Panc1 (cell line): Measurements from ENCODE around the gene WBP1L.

Experiments
- POLR2AphosphoS5 ChIP-seq: IDR thresholded peaks from 2 replicates; pipeline ENCODE4 v1.6.1; 2012; ENCODE audit warnings: mild to moderate bottlenecking, low read depth, low read length, moderate library complexity
- TF ChIP-seq, protein P1 (sequence below): fragments of 450-650 bp; IDR thresholded peaks from 2 replicates; pipeline ENCODE4 v1.5.1; 2017; ENCODE audit warnings: mild to moderate bottlenecking
- TF ChIP-seq, protein P2 (sequence below), 2 experiments: IDR thresholded peaks; 2 replicates each; pipeline ENCODE4 v1.6.1; 2011 to 2012; ENCODE audit warnings: low read depth in 2 of 2, control low read depth in 1 of 2, low read length in 1 of 2, mild to moderate bottlenecking in 1 of 2, moderate library complexity in 1 of 2; ENCODE audit not compliant: insufficient read depth in 1 of 2

DNA sequence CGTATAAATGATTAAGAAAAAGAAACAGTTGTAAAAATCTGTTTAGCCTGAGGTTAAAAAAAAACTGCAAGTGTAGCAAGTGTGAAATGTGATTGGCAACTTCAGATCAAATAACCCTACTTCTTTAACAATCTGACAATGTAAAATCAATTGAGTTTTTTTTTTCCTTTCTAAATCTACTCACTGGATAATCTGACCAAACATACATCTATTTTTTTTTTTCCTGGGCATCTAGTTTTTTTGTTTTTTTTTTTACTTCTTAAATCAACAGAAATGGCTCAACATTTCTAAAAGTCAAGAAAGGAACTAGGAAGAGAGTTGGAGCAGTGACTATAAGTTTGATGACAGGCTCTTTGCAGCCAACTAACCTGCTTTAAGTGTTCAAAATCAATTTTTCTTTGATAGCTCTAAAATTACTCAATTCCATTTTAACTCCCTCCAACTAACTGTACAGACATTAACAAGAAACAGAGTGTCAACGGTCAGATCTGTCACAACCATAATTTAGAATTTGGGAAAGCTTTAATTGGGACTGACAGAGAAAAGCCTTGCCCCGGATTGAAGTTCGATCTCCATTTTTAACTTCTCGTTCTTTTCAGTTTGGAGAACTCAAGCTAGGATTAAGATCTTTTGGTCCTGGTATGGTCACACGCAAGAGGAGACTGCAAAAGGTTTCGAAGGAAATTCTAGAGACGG is 30.8 kb upstream of the WBP1L start:
- TF ChIP-seq, protein P1, sequence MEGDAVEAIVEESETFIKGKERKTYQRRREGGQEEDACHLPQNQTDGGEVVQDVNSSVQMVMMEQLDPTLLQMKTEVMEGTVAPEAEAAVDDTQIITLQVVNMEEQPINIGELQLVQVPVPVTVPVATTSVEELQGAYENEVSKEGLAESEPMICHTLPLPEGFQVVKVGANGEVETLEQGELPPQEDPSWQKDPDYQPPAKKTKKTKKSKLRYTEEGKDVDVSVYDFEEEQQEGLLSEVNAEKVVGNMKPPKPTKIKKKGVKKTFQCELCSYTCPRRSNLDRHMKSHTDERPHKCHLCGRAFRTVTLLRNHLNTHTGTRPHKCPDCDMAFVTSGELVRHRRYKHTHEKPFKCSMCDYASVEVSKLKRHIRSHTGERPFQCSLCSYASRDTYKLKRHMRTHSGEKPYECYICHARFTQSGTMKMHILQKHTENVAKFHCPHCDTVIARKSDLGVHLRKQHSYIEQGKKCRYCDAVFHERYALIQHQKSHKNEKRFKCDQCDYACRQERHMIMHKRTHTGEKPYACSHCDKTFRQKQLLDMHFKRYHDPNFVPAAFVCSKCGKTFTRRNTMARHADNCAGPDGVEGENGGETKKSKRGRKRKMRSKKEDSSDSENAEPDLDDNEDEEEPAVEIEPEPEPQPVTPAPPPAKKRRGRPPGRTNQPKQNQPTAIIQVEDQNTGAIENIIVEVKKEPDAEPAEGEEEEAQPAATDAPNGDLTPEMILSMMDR: no peak
- no peak for TF ChIP-seq POLR2AphosphoS5
- TF ChIP-seq, protein P2, sequence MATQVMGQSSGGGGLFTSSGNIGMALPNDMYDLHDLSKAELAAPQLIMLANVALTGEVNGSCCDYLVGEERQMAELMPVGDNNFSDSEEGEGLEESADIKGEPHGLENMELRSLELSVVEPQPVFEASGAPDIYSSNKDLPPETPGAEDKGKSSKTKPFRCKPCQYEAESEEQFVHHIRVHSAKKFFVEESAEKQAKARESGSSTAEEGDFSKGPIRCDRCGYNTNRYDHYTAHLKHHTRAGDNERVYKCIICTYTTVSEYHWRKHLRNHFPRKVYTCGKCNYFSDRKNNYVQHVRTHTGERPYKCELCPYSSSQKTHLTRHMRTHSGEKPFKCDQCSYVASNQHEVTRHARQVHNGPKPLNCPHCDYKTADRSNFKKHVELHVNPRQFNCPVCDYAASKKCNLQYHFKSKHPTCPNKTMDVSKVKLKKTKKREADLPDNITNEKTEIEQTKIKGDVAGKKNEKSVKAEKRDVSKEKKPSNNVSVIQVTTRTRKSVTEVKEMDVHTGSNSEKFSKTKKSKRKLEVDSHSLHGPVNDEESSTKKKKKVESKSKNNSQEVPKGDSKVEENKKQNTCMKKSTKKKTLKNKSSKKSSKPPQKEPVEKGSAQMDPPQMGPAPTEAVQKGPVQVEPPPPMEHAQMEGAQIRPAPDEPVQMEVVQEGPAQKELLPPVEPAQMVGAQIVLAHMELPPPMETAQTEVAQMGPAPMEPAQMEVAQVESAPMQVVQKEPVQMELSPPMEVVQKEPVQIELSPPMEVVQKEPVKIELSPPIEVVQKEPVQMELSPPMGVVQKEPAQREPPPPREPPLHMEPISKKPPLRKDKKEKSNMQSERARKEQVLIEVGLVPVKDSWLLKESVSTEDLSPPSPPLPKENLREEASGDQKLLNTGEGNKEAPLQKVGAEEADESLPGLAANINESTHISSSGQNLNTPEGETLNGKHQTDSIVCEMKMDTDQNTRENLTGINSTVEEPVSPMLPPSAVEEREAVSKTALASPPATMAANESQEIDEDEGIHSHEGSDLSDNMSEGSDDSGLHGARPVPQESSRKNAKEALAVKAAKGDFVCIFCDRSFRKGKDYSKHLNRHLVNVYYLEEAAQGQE (IDR thresholded peaks at IDR 0.05; ENCODE audit: insufficient read depth in 1 of 2, low read depth in 2 of 2, low read length in 1 of 2): no peak
